A549 (cell line): Measurements from ENCODE around the gene SARM1. TPM values are rescaled to one million over a fixed set of nuclear protein-coding genes. Genes with fewer than 3 reads are reported as not detected.

Experiments
- ATAC-seq, 2 experiments: fragments of 200-7000 bp in 1 of 2; fragments of >200 bp in 1 of 2; cut with Nextera tagmentation in 1 of 2; cut with Tn5 transposase in 1 of 2; 3 replicates each; pipeline versions ENCODE4 v1.8.0 to v1.9.1; 2018 to 2020; ENCODE audit warnings: mild to moderate bottlenecking in 1 of 2, moderate library complexity in 1 of 2
- CTCF ChIA-PET: fragments of 300-600 bp; sonication (Branson Sonifier 250); formaldehyde crosslinking; extraction: SDS; loops from one replicate; lab custom pipeline; 2021; ENCODE audit warnings: antibody characterized with exemption, inconsistent platforms; lab: Yijun Ruan, JAX
- POLR2A ChIA-PET: fragments of 350-600 bp; formaldehyde crosslinking; extraction: SDS; loops from one replicate; lab custom pipeline; 2021; ENCODE audit warnings: antibody characterized with exemption, inconsistent platforms; lab: Yijun Ruan, JAX
- DNase-seq, 2 experiments: peaks; one replicate each; pipeline versions ENCODE4 v3.0.0 to v3.0.0-alpha.2; 2011 to 2016; ENCODE audit warnings: low read depth in 1 of 2, low spot score in 1 of 2
- FAIRE-seq: peaks from 2 replicates; lab custom pipeline; 2011; peaks lifted over from hg19 to GRCh38; lab: Jason Lieb, UNC
- H3K27ac ChIP-seq, 2 experiments: fragments of >200 bp; sonication (Bioruptor Twin); formaldehyde crosslinking; 3 replicates each; pipeline ENCODE4 v1.5.1; 2016 to 2017
- H3K4me1 ChIP-seq: fragments of >200 bp; sonication (Bioruptor Twin); formaldehyde crosslinking; 3 replicates; pipeline ENCODE4 v1.6.1; 2016
- H3K4me2 ChIP-seq: fragments of >200 bp; sonication (Bioruptor Twin); formaldehyde crosslinking; 3 replicates; pipeline ENCODE4 v1.6.1; 2016
- H3K4me3 ChIP-seq: fragments of >200 bp; sonication (Bioruptor Twin); formaldehyde crosslinking; 3 replicates; pipeline ENCODE4 v1.5.1; 2016
- H3K9me3 ChIP-seq: fragments of >200 bp; sonication (Bioruptor Twin); formaldehyde crosslinking; 3 replicates; pipeline ENCODE4 v1.6.1; 2016
- BHLHE40 ChIP-seq: IDR thresholded peaks from 2 replicates; pipeline ENCODE4 v1.6.1; 2012; ENCODE audit warnings: low read depth, low read length, inconsistent platforms
- CBX2 ChIP-seq: fragments of 200-600 bp; sonication (generic); IDR thresholded peaks from 2 replicates; pipeline ENCODE4 v1.6.1; 2016; ENCODE audit warnings: low read depth, mild to moderate bottlenecking, borderline replicate concordance
- CHD2 ChIP-seq: fragments of 150-350 bp; IDR thresholded peaks from 2 replicates; pipeline ENCODE4 v1.6.1; 2014; ENCODE audit warnings: low read length; ENCODE audit not compliant: partially characterized antibody
- E2F6 ChIP-seq: IDR thresholded peaks from 2 replicates; pipeline ENCODE4 v1.6.1; 2012; ENCODE audit warnings: low read depth, borderline replicate concordance
- EHF ChIP-seq: fragments of 250-450 bp; sonication (Bioruptor Pico); IDR thresholded peaks from 2 replicates; pipeline ENCODE4 v1.5.0; 2020; ENCODE audit warnings: mild to moderate bottlenecking
- EHMT2 ChIP-seq: fragments of 200-600 bp; sonication (generic); IDR thresholded peaks from 2 replicates; pipeline ENCODE4 v1.6.1; 2016; ENCODE audit warnings: antibody characterized with exemption, low read depth, mild to moderate bottlenecking, moderate library complexity
- ELK1 ChIP-seq: fragments of 150-350 bp; IDR thresholded peaks from 2 replicates; pipeline ENCODE4 v1.6.1; 2014; ENCODE audit warnings: low read depth, mild to moderate bottlenecking, low read length
- EP300 ChIP-seq, 2 experiments: fragments of >200 bp; sonication (Bioruptor Twin); formaldehyde crosslinking; IDR thresholded peaks; 2 replicates in 1 of 2; 3 replicates in 1 of 2; pipeline ENCODE4 v1.6.1; 2016 to 2017
- FOSL2 ChIP-seq, 2 experiments: fragments of 450-650 bp in 1 of 2; fragments of >200 bp in 1 of 2; sonication (Bioruptor Twin) in 1 of 2; formaldehyde crosslinking; IDR thresholded peaks; 2 replicates each; pipeline versions ENCODE4 v1.5.0 to v1.6.1; 2016 to 2020; ENCODE audit warnings: mild to moderate bottlenecking in 1 of 2, moderate library complexity in 1 of 2
- FOXS1 ChIP-seq: fragments of 250-450 bp; sonication (Bioruptor Pico); IDR thresholded peaks from 2 replicates; pipeline ENCODE4 v1.5.0; 2020; ENCODE audit warnings: mild to moderate bottlenecking, moderate library complexity
- HEYL ChIP-seq: fragments of 250-450 bp; sonication (Bioruptor Pico); IDR thresholded peaks from 2 replicates; pipeline ENCODE4 v1.8.0; 2021; ENCODE audit warnings: mild to moderate bottlenecking, moderate library complexity
- KDM5A ChIP-seq: fragments of 200-600 bp; sonication (generic); IDR thresholded peaks from 2 replicates; pipeline ENCODE4 v1.6.1; 2016; ENCODE audit warnings: antibody characterized with exemption, mild to moderate bottlenecking
- MAZ ChIP-seq: fragments of 150-350 bp; IDR thresholded peaks from 2 replicates; pipeline ENCODE4 v1.6.1; 2014; ENCODE audit warnings: antibody characterized with exemption, low read depth, low read length, borderline replicate concordance
- MYC ChIP-seq: IDR thresholded peaks from 2 replicates; pipeline ENCODE4 v1.6.1; 2012; ENCODE audit warnings: mild to moderate bottlenecking, inconsistent platforms, low read length, improper control_type of control experiment, borderline replicate concordance
- NFE2L2 ChIP-seq: fragments of 150-350 bp; conservative IDR thresholded peaks from 2 replicates; pipeline ENCODE4 v1.6.1; 2014; ENCODE audit warnings: low read length
- NPAS2 ChIP-seq: fragments of 250-450 bp; sonication (Bioruptor Pico); IDR thresholded peaks from 2 replicates; pipeline ENCODE4 v1.8.0; 2022; ENCODE audit warnings: mild to moderate bottlenecking, moderate library complexity, borderline replicate concordance
- POLR2AphosphoS2 ChIP-seq: conservative IDR thresholded peaks from 2 replicates; pipeline ENCODE4 v1.6.1; 2012; ENCODE audit warnings: low read length, improper control_type of control experiment, inconsistent platforms
- RAD21 ChIP-seq, 2 experiments: fragments of >200 bp in 1 of 2; sonication (Bioruptor Twin) in 1 of 2; formaldehyde crosslinking in 1 of 2; IDR thresholded peaks in 1 of 2; conservative IDR thresholded peaks in 1 of 2; 2 replicates in 1 of 2; 3 replicates in 1 of 2; pipeline ENCODE4 v1.6.1; 2012 to 2018; ENCODE audit warnings: inconsistent platforms in 1 of 2
- RARB ChIP-seq: fragments of 250-450 bp; sonication (Bioruptor Pico); IDR thresholded peaks from 2 replicates; pipeline ENCODE4 v1.8.0; 2021; ENCODE audit warnings: mild to moderate bottlenecking, moderate library complexity
- RFX5 ChIP-seq: fragments of 450-650 bp; IDR thresholded peaks from 2 replicates; pipeline ENCODE4 v1.7.1; 2014; ENCODE audit warnings: antibody characterized with exemption, mild to moderate bottlenecking, moderate library complexity
- RNF2 ChIP-seq: fragments of 200-600 bp; sonication (generic); IDR thresholded peaks from 2 replicates; pipeline ENCODE4 v1.6.1; 2016; ENCODE audit warnings: low read depth, mild to moderate bottlenecking, antibody characterized with exemption, moderate library complexity, borderline replicate concordance
- SMC3 ChIP-seq: fragments of >200 bp; sonication (Bioruptor Twin); formaldehyde crosslinking; IDR thresholded peaks from 3 replicates; pipeline ENCODE4 v1.6.1; 2018; ENCODE audit warnings: inconsistent platforms
- USF2 ChIP-seq: fragments of 450-650 bp; IDR thresholded peaks from 2 replicates; pipeline ENCODE4 v1.6.1; 2014; ENCODE audit warnings: antibody characterized with exemption
- ZFP36 ChIP-seq: fragments of 450-650 bp; IDR thresholded peaks from 2 replicates; pipeline ENCODE4 v1.6.1; 2014; ENCODE audit warnings: borderline replicate concordance; ENCODE audit not compliant: partially characterized antibody
- ZNF302 ChIP-seq: fragments of 250-450 bp; sonication (Bioruptor Pico); IDR thresholded peaks from 2 replicates; pipeline ENCODE4 v1.9.0; 2021; ENCODE audit warnings: inconsistent platforms, mild to moderate bottlenecking, moderate library complexity
- ZSCAN20 ChIP-seq: fragments of 250-450 bp; sonication (Bioruptor Pico); IDR thresholded peaks from 2 replicates; pipeline ENCODE4 v1.8.0; 2022; ENCODE audit warnings: mild to moderate bottlenecking, moderate library complexity
- WGBS: methylation state at CpG from one replicate; pipeline ENCODE4 v1.1.6; 2017; ENCODE audit errors: missing lambda C conversion rate; 5-methylcytosine and 5-hydroxymethylcytosine counted together
- polyA plus RNA-seq, 4 experiments: library from polyadenylated mRNA; depleted of rRNA in 3 of 4; stranded (reverse); fragments of >200 nt; fragmentation: RNase III in 1 of 4; extraction: RNeasy Plus Mini Kit Qiagen cat#74134 plus additional on column Dnase treatment in 1 of 4; gene quantifications; 2 replicates in 3 of 4; 3 replicates in 1 of 4; pipeline ENCODE4 v1.2.3, GENCODE V29; 2011 to 2017

The SARM1 gene
- polyA plus RNA-seq, 2 of the 4 experiments (the other 2 are of a cell fraction): 4.0 to 6.9 TPM

- TF ChIP-seq ZNF302 (CRISPR knock-in tag): no peak
- no peak for TF ChIP-seq NPAS2
- TF ChIP-seq CBX2: no peak
- no peak for TF ChIP-seq USF2
- TF ChIP-seq RNF2: no peak
- no peak for TF ChIP-seq MAZ
- TF ChIP-seq EP300 (IDR thresholded peaks at IDR 0.05): no peak
- TF ChIP-seq CHD2: no peak
- TF ChIP-seq ZFP36: no peak
- TF ChIP-seq KDM5A: no peak
- TF ChIP-seq FOSL2 (IDR thresholded peaks at IDR 0.05): no peak
- TF ChIP-seq FOSL2 (CRISPR knock-in tag; IDR thresholded peaks at IDR 0.05): no peak
- TF ChIP-seq SMC3: no peak
- no peak for TF ChIP-seq HEYL
- no peak for TF ChIP-seq EHMT2
- TF ChIP-seq RFX5: no peak
- TF ChIP-seq MYC: no peak
- no peak for TF ChIP-seq BHLHE40
- no peak for TF ChIP-seq ELK1
- no peak for TF ChIP-seq RARB (CRISPR knock-in tag)
- ChIA-PET POLR2A (no interaction called here), CTCF (interaction anchor here (0.7 to 3.4 kb wide), 4 partner anchors 21 to 156 kb away, joined by 3 to 11 read pairs (median 4); no protein-coding TSS in a partner anchor)
- Histone ChIP-seq H3K9me3 (no peaks in the 10 kb centered on the region), H3K4me1 (peaks cover 18% of the 10 kb centered on the region), H3K27ac (no peak overlapping the region), H3K4me3 (no peak overlapping the region), H3K4me2 (no peak overlapping the region)
- 79% methylated on average over 56 of the region's 56 CpGs for WGBS
- FAIRE-seq: no peak
- no peak for ATAC-seq
- no peak for DNase-seq
Observed at GRCh38 chr17:28384281-28385036, 13.0 kb downstream of the SARM1 start.

- peaks cover 13% of the 10 kb centered on the region for H3K4me1 ChIP-seq
- POLR2A ChIA-PET: no interaction called here
- H3K27ac ChIP-seq: no peak overlapping the region
- no peak overlapping the region for H3K4me3 ChIP-seq
- H3K4me2 ChIP-seq: no peak overlapping the region
- TF ChIP-seq KDM5A: no peak
- TF ChIP-seq ZSCAN20 (CRISPR knock-in tag): no peak
- no peak for TF ChIP-seq FOXS1 (CRISPR knock-in tag)
- no peak for TF ChIP-seq ZNF302 (CRISPR knock-in tag)
- no peak for TF ChIP-seq RAD21 (conservative IDR thresholded peaks at IDR 0.05 in 1 of 2, IDR thresholded peaks at IDR 0.05 in 1 of 2)
- TF ChIP-seq POLR2AphosphoS2: no peak
- no peak for TF ChIP-seq EHF (CRISPR knock-in tag)
- no peak for TF ChIP-seq NPAS2
- no peak for TF ChIP-seq CHD2
- TF ChIP-seq USF2: no peak
- TF ChIP-seq NFE2L2: no peak
- no peak for TF ChIP-seq E2F6
- DNase-seq (no peak), ATAC-seq (no peak), FAIRE-seq (no peak)
- no peaks in the 10 kb centered on the region for H3K9me3 ChIP-seq
- CTCF ChIA-PET: interaction anchor here (0.7 to 3.4 kb wide), 4 partner anchors 20 to 156 kb away, joined by 3 to 11 read pairs (median 4); no protein-coding TSS in a partner anchor
- 89% methylated on average over 14 of the region's 29 CpGs for WGBS
Observed at GRCh38 chr17:28385037-28385400, 13.5 kb downstream of the SARM1 start.
